ENCODE data around the gene WNK2.
A peak's percentile ranks its signal among the peaks of the same experiment; 100 is the strongest.

WNK2 gene

GRCh38 chr9:93186215-93186945 is 2.4 kb downstream of the WNK2 start:
- Histone ChIP-seq H3K79me2 (ENCODE audit: insufficient read depth, low read depth) (peaks cover 4% of the 10 kb centered on the region; the same call in 1 of the 2 replicates), H3K36me3 (ENCODE audit: insufficient read depth) (no peaks in the 10 kb centered on the region), H3K27ac (no peak overlapping the region), H3K4me1 (ENCODE audit: low read depth, poor library complexity, severe bottlenecking) (no peaks in the 10 kb centered on the region), H4K20me1 (ENCODE audit: insufficient read depth) (no peaks in the 10 kb centered on the region), H3K9ac (no peak overlapping the region), H3K4me2 (peak overlapping the region; percentile 27; the same call in 1 of the 2 replicates), H2AFZ (ENCODE audit: low read depth) (no peak overlapping the region), H3K27me3 (ENCODE audit: insufficient read depth, low read depth) (no peaks in the 10 kb centered on the region), H3K4me3 (IDR thresholded peaks at IDR 0.05; ENCODE audit: insufficient read depth, low read depth, low read length) (no peak overlapping the region)
- no peak for TF ChIP-seq CTCF (conservative IDR thresholded peaks at IDR 0.05; ENCODE audit: low read depth, low read length)

GRCh38 chr9:93187047-93187446 is 3.1 kb downstream of the WNK2 start:
- no peaks in the 10 kb centered on the region for H4K20me1 ChIP-seq (ENCODE audit: insufficient read depth)
- H3K4me1 ChIP-seq (ENCODE audit: low read depth, poor library complexity, severe bottlenecking): no peaks in the 10 kb centered on the region
- H3K27me3 ChIP-seq (ENCODE audit: insufficient read depth, low read depth): no peaks in the 10 kb centered on the region
- no peak overlapping the region for H3K4me2 ChIP-seq
- TF ChIP-seq CTCF (conservative IDR thresholded peaks at IDR 0.05; ENCODE audit: low read depth, low read length): no peak
- H3K79me2 ChIP-seq (ENCODE audit: insufficient read depth, low read depth): peaks cover 4% of the 10 kb centered on the region; the same call in 1 of the 2 replicates
- no peak overlapping the region for H3K9ac ChIP-seq
- H3K36me3 ChIP-seq (ENCODE audit: insufficient read depth): no peaks in the 10 kb centered on the region
- H3K4me3 ChIP-seq (IDR thresholded peaks at IDR 0.05; ENCODE audit: insufficient read depth, low read depth, low read length): no peak overlapping the region
- no peak overlapping the region for H2AFZ ChIP-seq (ENCODE audit: low read depth)
- no peak overlapping the region for H3K27ac ChIP-seq

GRCh38 chr9:93187574-93187973 is 3.6 kb downstream of the WNK2 start:
- no peaks in the 10 kb centered on the region for H3K36me3 ChIP-seq (ENCODE audit: insufficient read depth)
- no peak overlapping the region for H3K4me2 ChIP-seq
- H3K4me3 ChIP-seq (IDR thresholded peaks at IDR 0.05; ENCODE audit: insufficient read depth, low read depth, low read length): no peak overlapping the region
- no peaks in the 10 kb centered on the region for H4K20me1 ChIP-seq (ENCODE audit: insufficient read depth)
- peaks cover 4% of the 10 kb centered on the region; the same call in 1 of the 2 replicates for H3K79me2 ChIP-seq (ENCODE audit: insufficient read depth, low read depth)
- H3K9ac ChIP-seq: no peak overlapping the region
- H3K4me1 ChIP-seq (ENCODE audit: low read depth, poor library complexity, severe bottlenecking): no peaks in the 10 kb centered on the region
- H3K27ac ChIP-seq: no peak overlapping the region
- H2AFZ ChIP-seq (ENCODE audit: low read depth): no peak overlapping the region
- TF ChIP-seq CTCF (conservative IDR thresholded peaks at IDR 0.05; ENCODE audit: low read depth, low read length): no peak
- H3K27me3 ChIP-seq (ENCODE audit: insufficient read depth, low read depth): no peaks in the 10 kb centered on the region

GRCh38 chr9:93188426-93189368 is 4.8 kb downstream of the WNK2 start:
- H3K9ac ChIP-seq: no peak overlapping the region
- H3K4me3 ChIP-seq (IDR thresholded peaks at IDR 0.05; ENCODE audit: insufficient read depth, low read depth, low read length): no peak overlapping the region
- no peak for TF ChIP-seq CTCF (conservative IDR thresholded peaks at IDR 0.05; ENCODE audit: low read depth, low read length)
- H3K27me3 ChIP-seq (ENCODE audit: insufficient read depth, low read depth): no peaks in the 10 kb centered on the region
- no peaks in the 10 kb centered on the region for H4K20me1 ChIP-seq (ENCODE audit: insufficient read depth)
- no peak overlapping the region for H2AFZ ChIP-seq (ENCODE audit: low read depth)
- H3K4me1 ChIP-seq (ENCODE audit: low read depth, poor library complexity, severe bottlenecking): no peaks in the 10 kb centered on the region
- no peak overlapping the region for H3K4me2 ChIP-seq
- no peak overlapping the region for H3K27ac ChIP-seq
- H3K36me3 ChIP-seq (ENCODE audit: insufficient read depth): no peaks in the 10 kb centered on the region
- peaks cover 4% of the 10 kb centered on the region; the same call in 1 of the 2 replicates for H3K79me2 ChIP-seq (ENCODE audit: insufficient read depth, low read depth)

All from KMS-11 (cell line).